A549 (cell line): Measurements from ENCODE around the gene CAMKMT. TPM values are rescaled to one million over a fixed set of nuclear protein-coding genes. Genes with fewer than 3 reads are reported as not detected.

Source experiments
- ATAC-seq, 2 experiments: fragments of 200-7000 bp in 1 of 2; fragments of >200 bp in 1 of 2; cut with Nextera tagmentation in 1 of 2; cut with Tn5 transposase in 1 of 2; 3 replicates each; pipeline versions ENCODE4 v1.8.0 to v1.9.1; 2018 to 2020; ENCODE audit warnings: mild to moderate bottlenecking in 1 of 2, moderate library complexity in 1 of 2
- CTCF ChIA-PET: fragments of 300-600 bp; sonication (Branson Sonifier 250); formaldehyde crosslinking; extraction: SDS; loops from one replicate; lab custom pipeline; 2021; ENCODE audit warnings: antibody characterized with exemption, inconsistent platforms; lab: Yijun Ruan, JAX
- POLR2A ChIA-PET: fragments of 350-600 bp; formaldehyde crosslinking; extraction: SDS; loops from one replicate; lab custom pipeline; 2021; ENCODE audit warnings: antibody characterized with exemption, inconsistent platforms; lab: Yijun Ruan, JAX
- DNase-seq, 2 experiments: peaks; one replicate each; pipeline versions ENCODE4 v3.0.0 to v3.0.0-alpha.2; 2011 to 2016; ENCODE audit warnings: low read depth in 1 of 2, low spot score in 1 of 2
- FAIRE-seq: peaks from 2 replicates; lab custom pipeline; 2011; peaks lifted over from hg19 to GRCh38; lab: Jason Lieb, UNC
- H3K27ac ChIP-seq, 2 experiments: fragments of >200 bp; sonication (Bioruptor Twin); formaldehyde crosslinking; 3 replicates each; pipeline ENCODE4 v1.5.1; 2016 to 2017
- H3K4me1 ChIP-seq: fragments of >200 bp; sonication (Bioruptor Twin); formaldehyde crosslinking; 3 replicates; pipeline ENCODE4 v1.6.1; 2016
- H3K4me2 ChIP-seq: fragments of >200 bp; sonication (Bioruptor Twin); formaldehyde crosslinking; 3 replicates; pipeline ENCODE4 v1.6.1; 2016
- H3K4me3 ChIP-seq: fragments of >200 bp; sonication (Bioruptor Twin); formaldehyde crosslinking; 3 replicates; pipeline ENCODE4 v1.5.1; 2016
- H3K9me3 ChIP-seq: fragments of >200 bp; sonication (Bioruptor Twin); formaldehyde crosslinking; 3 replicates; pipeline ENCODE4 v1.6.1; 2016
- CBX2 ChIP-seq: fragments of 200-600 bp; sonication (generic); IDR thresholded peaks from 2 replicates; pipeline ENCODE4 v1.6.1; 2016; ENCODE audit warnings: low read depth, mild to moderate bottlenecking, borderline replicate concordance
- CBX8 ChIP-seq: fragments of 200-600 bp; sonication (generic); IDR thresholded peaks from 2 replicates; pipeline ENCODE4 v1.6.1; 2016
- CEBPB ChIP-seq, 2 experiments: fragments of >200 bp in 1 of 2; sonication (Bioruptor Twin) in 1 of 2; formaldehyde crosslinking in 1 of 2; IDR thresholded peaks; 2 replicates each; pipeline ENCODE4 v1.6.1; 2012 to 2016
- CHD2 ChIP-seq: fragments of 150-350 bp; IDR thresholded peaks from 2 replicates; pipeline ENCODE4 v1.6.1; 2014; ENCODE audit warnings: low read length; ENCODE audit not compliant: partially characterized antibody
- EP300 ChIP-seq, 2 experiments: fragments of >200 bp; sonication (Bioruptor Twin); formaldehyde crosslinking; IDR thresholded peaks; 2 replicates in 1 of 2; 3 replicates in 1 of 2; pipeline ENCODE4 v1.6.1; 2016 to 2017
- HDAC2 ChIP-seq: fragments of 200-600 bp; sonication (generic); IDR thresholded peaks from 2 replicates; pipeline ENCODE4 v1.6.1; 2016
- KDM1A ChIP-seq: fragments of 200-600 bp; sonication (generic); IDR thresholded peaks from 2 replicates; pipeline ENCODE4 v1.6.1; 2016; ENCODE audit warnings: low read depth, mild to moderate bottlenecking
- KDM5A ChIP-seq: fragments of 200-600 bp; sonication (generic); IDR thresholded peaks from 2 replicates; pipeline ENCODE4 v1.6.1; 2016; ENCODE audit warnings: antibody characterized with exemption, mild to moderate bottlenecking
- MAFK ChIP-seq: fragments of 450-650 bp; IDR thresholded peaks from 2 replicates; pipeline ENCODE4 v1.6.1; 2014; ENCODE audit not compliant: partially characterized antibody
- MAZ ChIP-seq: fragments of 150-350 bp; IDR thresholded peaks from 2 replicates; pipeline ENCODE4 v1.6.1; 2014; ENCODE audit warnings: antibody characterized with exemption, low read depth, low read length, borderline replicate concordance
- PHF8 ChIP-seq: fragments of 200-600 bp; sonication (generic); IDR thresholded peaks from 2 replicates; pipeline ENCODE4 v1.6.1; 2016; ENCODE audit warnings: low read depth, mild to moderate bottlenecking, antibody characterized with exemption, moderate library complexity, borderline replicate concordance
- RARB ChIP-seq: fragments of 250-450 bp; sonication (Bioruptor Pico); IDR thresholded peaks from 2 replicates; pipeline ENCODE4 v1.8.0; 2021; ENCODE audit warnings: mild to moderate bottlenecking, moderate library complexity
- RCOR1 ChIP-seq: fragments of 150-350 bp; IDR thresholded peaks from 2 replicates; pipeline ENCODE4 v1.6.1; 2014; ENCODE audit warnings: antibody characterized with exemption, low read length, low read depth
- SMC3 ChIP-seq: fragments of >200 bp; sonication (Bioruptor Twin); formaldehyde crosslinking; IDR thresholded peaks from 3 replicates; pipeline ENCODE4 v1.6.1; 2018; ENCODE audit warnings: inconsistent platforms
- SREBF2 ChIP-seq: fragments of 450-650 bp; IDR thresholded peaks from 2 replicates; pipeline ENCODE4 v1.6.1; 2014; ENCODE audit warnings: mild to moderate bottlenecking, moderate library complexity
- TP53 ChIP-seq: fragments of 250-450 bp; sonication (Bioruptor Pico); IDR thresholded peaks from 2 replicates; pipeline ENCODE4 v1.5.0; 2021; ENCODE audit warnings: mild to moderate bottlenecking, moderate library complexity
- ZC3H11A ChIP-seq: fragments of 450-650 bp; IDR thresholded peaks from 2 replicates; pipeline ENCODE4 v1.6.1; 2014; ENCODE audit warnings: antibody characterized with exemption, mild to moderate bottlenecking
- ZFP36 ChIP-seq: fragments of 450-650 bp; IDR thresholded peaks from 2 replicates; pipeline ENCODE4 v1.6.1; 2014; ENCODE audit warnings: borderline replicate concordance; ENCODE audit not compliant: partially characterized antibody
- ZNF302 ChIP-seq: fragments of 250-450 bp; sonication (Bioruptor Pico); IDR thresholded peaks from 2 replicates; pipeline ENCODE4 v1.9.0; 2021; ENCODE audit warnings: inconsistent platforms, mild to moderate bottlenecking, moderate library complexity
- WGBS: methylation state at CpG from one replicate; pipeline ENCODE4 v1.1.6; 2017; ENCODE audit errors: missing lambda C conversion rate; 5-methylcytosine and 5-hydroxymethylcytosine counted together
- polyA plus RNA-seq, 4 experiments: library from polyadenylated mRNA; depleted of rRNA in 3 of 4; stranded (reverse); fragments of >200 nt; fragmentation: RNase III in 1 of 4; extraction: RNeasy Plus Mini Kit Qiagen cat#74134 plus additional on column Dnase treatment in 1 of 4; gene quantifications; 2 replicates in 3 of 4; 3 replicates in 1 of 4; pipeline ENCODE4 v1.2.3, GENCODE V29; 2011 to 2017
- TF ChIP-seq, protein P1 (sequence below): fragments of >200 bp; sonication (Bioruptor Twin); formaldehyde crosslinking; IDR thresholded peaks from 3 replicates; pipeline ENCODE4 v1.6.1; 2016
- TF ChIP-seq, protein P2 (sequence below): fragments of >200 bp; sonication (Bioruptor Twin); formaldehyde crosslinking; IDR thresholded peaks from 3 replicates; pipeline ENCODE4 v1.5.1; 2016

The CAMKMT gene
- polyA plus RNA-seq, 2 of the 4 experiments (the other 2 are of a cell fraction): 6.5 to 15.7 TPM

GRCh38 chr2:44459739-44460138, 98.0 kb downstream of the CAMKMT start (continued):
- TF ChIP-seq, protein P1, sequence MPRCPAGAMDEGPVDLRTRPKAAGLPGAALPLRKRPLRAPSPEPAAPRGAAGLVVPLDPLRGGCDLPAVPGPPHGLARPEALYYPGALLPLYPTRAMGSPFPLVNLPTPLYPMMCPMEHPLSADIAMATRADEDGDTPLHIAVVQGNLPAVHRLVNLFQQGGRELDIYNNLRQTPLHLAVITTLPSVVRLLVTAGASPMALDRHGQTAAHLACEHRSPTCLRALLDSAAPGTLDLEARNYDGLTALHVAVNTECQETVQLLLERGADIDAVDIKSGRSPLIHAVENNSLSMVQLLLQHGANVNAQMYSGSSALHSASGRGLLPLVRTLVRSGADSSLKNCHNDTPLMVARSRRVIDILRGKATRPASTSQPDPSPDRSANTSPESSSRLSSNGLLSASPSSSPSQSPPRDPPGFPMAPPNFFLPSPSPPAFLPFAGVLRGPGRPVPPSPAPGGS: no peak
- TF ChIP-seq SMC3 (no peak), ZNF302 (CRISPR knock-in tag) (no peak), PHF8 (no peak), ZC3H11A (no peak), RARB (CRISPR knock-in tag) (no peak), HDAC2 (no peak), ZFP36 (no peak)

DNA sequence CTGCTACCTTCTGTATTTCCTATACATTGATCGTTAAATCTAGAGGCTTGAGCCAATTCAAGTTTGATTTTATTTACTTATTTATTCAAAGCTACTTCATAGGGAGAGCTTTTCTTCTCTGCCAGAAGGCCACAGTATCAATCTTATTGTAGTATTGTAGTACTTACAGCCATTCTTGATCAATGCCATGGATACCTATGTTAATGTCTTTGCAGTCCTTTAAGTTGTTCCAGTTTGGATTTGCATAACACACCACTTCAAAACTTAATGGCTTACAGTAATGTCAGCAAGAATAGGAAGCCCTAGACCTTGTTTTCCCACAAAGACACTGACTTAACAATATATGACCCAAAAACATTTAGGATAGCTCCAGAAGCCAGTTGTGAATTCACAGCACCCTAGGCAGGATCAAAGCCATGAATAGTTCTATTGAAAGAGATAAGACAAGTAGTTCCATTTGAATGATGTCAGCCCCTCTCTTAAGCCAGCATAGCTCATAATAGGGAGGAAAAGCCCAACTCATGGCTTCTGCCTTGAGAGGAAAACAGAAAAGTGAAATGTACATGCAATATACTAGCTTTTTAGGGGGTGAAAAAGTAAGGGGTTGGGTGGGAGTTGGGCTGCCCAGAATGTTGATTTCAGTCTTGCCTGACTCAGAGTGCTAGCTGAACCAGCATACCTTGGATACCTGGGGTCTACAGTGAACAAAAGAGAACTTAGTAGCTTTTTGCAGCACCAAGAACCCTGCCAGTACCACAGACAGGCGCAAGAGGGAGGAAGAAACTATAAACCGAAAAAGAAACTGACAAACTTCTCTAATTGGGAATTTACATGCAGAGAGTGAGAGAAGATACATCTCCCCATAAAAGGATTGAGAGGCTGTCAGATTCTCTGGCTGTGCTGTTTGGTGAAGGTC, 101.4 kb downstream of the CAMKMT start:
- FAIRE-seq: no peak
- 95% methylated on average over 3 of the region's 3 CpGs for WGBS
- TF ChIP-seq, protein P1: no peak
- no peak for TF ChIP-seq RCOR1
- TF ChIP-seq CBX8: no peak
- TF ChIP-seq, protein P2, sequence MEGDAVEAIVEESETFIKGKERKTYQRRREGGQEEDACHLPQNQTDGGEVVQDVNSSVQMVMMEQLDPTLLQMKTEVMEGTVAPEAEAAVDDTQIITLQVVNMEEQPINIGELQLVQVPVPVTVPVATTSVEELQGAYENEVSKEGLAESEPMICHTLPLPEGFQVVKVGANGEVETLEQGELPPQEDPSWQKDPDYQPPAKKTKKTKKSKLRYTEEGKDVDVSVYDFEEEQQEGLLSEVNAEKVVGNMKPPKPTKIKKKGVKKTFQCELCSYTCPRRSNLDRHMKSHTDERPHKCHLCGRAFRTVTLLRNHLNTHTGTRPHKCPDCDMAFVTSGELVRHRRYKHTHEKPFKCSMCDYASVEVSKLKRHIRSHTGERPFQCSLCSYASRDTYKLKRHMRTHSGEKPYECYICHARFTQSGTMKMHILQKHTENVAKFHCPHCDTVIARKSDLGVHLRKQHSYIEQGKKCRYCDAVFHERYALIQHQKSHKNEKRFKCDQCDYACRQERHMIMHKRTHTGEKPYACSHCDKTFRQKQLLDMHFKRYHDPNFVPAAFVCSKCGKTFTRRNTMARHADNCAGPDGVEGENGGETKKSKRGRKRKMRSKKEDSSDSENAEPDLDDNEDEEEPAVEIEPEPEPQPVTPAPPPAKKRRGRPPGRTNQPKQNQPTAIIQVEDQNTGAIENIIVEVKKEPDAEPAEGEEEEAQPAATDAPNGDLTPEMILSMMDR: no peak
- no peak for TF ChIP-seq SREBF2
- TF ChIP-seq TP53 (CRISPR knock-in tag): no peak
- no peak for TF ChIP-seq MAFK
- no peak for TF ChIP-seq CEBPB (IDR thresholded peaks at IDR 0.05)
- TF ChIP-seq RARB (CRISPR knock-in tag): no peak
- TF ChIP-seq, all 56 proteins: peak for 0

GRCh38 chr2:44464437-44464836, 102.7 kb downstream of the CAMKMT start:
- WGBS: 80% methylated on average over 1 of the region's 1 CpG
- POLR2A ChIA-PET: interaction anchor here (0.5 kb wide), 1 partner anchor 165 kb away, joined by 9 read pairs; no protein-coding TSS in a partner anchor
- H3K4me2 ChIP-seq: no peak overlapping the region
- peaks cover 12% of the 10 kb centered on the region for H3K9me3 ChIP-seq
- DNase-seq (no peak), FAIRE-seq (no peak), ATAC-seq (no peak)
- H3K27ac ChIP-seq: no peak overlapping the region
- TF ChIP-seq ZFP36: no peak
- TF ChIP-seq, protein P2: no peak
- TF ChIP-seq MAZ: no peak
- no peak for TF ChIP-seq TP53 (CRISPR knock-in tag)
- no peak for TF ChIP-seq CBX2
- no peak for TF ChIP-seq EP300 (IDR thresholded peaks at IDR 0.05)
- no peak for TF ChIP-seq KDM1A
- TF ChIP-seq KDM5A: no peak
- TF ChIP-seq CHD2: no peak
- no peaks in the 10 kb centered on the region for H3K4me1 ChIP-seq
- no peak overlapping the region for H3K4me3 ChIP-seq
- CTCF ChIA-PET: interaction anchor here (0.9 to 5.5 kb wide), 3 partner anchors 15 to 491 kb away, joined by 4 to 40 read pairs (median 8); no protein-coding TSS in a partner anchor

More for the DNA sequence above, 101.4 kb downstream of the CAMKMT start:
- peaks cover 12% of the 10 kb centered on the region for H3K9me3 ChIP-seq
- no peaks in the 10 kb centered on the region for H3K4me1 ChIP-seq
- ChIA-PET POLR2A (no interaction called here), CTCF (interaction anchor here (0.6 to 5.5 kb wide), 5 partner anchors 16 to 462 kb away, joined by 3 to 40 read pairs (median 3); no protein-coding TSS in a partner anchor)
- H3K4me3 ChIP-seq: no peak overlapping the region
- H3K4me2 ChIP-seq: no peak overlapping the region
- no peak for ATAC-seq
- no peak overlapping the region for H3K27ac ChIP-seq
- no peak for DNase-seq
